Glomerular endothelial cell (primary cell): ENCODE data around the gene WSCD2. TPM values are rescaled to one million over a fixed set of nuclear protein-coding genes. Genes with fewer than 3 reads are reported as not detected.

ENCODE experiments used
- DNase-seq: peaks from one replicate; pipeline ENCODE4 v3.0.0-alpha.2; 2011; ENCODE audit warnings: low read depth, low spot score; ENCODE audit errors: extremely low read depth
- total RNA-seq: library from RNA; depleted of rRNA; stranded (reverse); fragments of >200 nt; gene quantifications from 2 replicates; pipeline ENCODE4 v1.2.3, GENCODE V29; 2015

WSCD2 gene
- total RNA-seq, 1 donor from 2014 or later: not detected

DNA sequence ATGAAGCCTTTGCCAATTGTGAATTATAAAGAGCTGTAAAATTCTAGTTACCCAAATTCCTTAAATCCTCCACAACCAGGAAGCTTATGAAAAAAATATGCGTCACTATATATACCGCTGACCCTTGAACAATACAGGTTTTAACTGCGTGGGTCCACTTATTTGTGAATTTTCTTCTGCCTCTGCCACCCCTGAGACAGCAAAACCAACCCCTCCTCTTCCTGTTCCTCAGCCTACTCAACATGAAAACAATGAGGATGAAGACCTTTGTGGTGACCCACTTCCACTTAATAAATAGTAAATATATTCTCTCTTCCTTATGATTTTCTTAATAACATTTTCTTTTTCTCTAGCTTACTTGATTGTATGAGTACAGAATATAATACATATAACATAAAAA, 167.9 kb downstream of the WSCD2 start:
- DNase-seq: no peak

DNA sequence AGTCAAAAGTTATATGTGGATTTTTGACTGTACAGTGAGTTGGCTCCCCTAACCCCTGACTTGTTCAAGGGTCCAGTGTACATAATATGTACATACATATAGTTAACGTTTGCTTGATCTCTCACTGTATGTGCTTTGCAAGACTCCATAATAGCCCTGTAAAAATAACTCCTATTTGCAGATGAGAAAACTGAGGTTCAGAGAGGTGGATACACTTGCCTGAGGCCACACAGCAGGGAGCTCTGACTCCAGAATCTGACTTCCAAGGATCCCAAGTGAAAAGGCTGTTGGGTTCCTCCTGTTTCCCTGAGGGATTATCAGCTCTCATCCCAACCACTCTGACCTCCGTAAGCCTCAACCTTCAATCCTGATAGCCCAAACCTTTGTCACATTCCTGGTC, 168.3 kb downstream of the WSCD2 start:
- no peak for DNase-seq

- no peak for DNase-seq
These were observed 169.0 kb downstream of the WSCD2 start for GRCh38 chr12:108297895-108298760.

DNA sequence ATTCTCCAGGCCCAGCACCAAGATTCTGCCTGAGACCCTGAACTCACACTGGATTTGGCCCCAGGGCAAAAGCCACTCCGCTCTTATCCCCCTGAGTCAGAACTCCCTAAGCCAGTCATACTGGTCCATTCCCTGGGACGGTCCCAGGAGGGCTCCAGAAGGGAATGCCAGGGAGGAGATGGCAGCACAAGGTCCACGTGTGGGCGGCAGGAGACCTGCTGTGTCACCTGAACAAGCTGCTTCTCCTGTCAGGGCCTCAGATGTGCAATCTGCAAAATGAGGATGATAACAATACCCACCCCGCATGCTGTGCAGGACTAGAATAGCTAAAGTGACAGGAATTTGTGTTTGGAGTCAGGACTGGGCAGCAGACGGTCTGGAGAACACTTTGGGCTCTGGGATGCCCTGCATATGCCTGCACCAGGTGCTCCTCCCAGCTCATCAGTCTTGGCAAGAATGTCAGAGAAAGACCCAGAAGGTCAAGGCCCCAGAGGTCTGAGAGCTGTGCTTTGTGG, 169.7 kb downstream of the WSCD2 start:
- DNase-seq: no peak

- DNase-seq: no peak
These were observed 170.4 kb downstream of the WSCD2 start for GRCh38 chr12:108299516-108299915.

Other genes starting within 250 kb of the WSCD2 start
- 0.05 and 0.06 TPM in 2 replicates for gene CMKLR1, start 210.0 kb downstream of the WSCD2 start, total RNA-seq